ENCODE data around the gene LIME1.

- no peak for TF ChIP-seq EED (IDR thresholded peaks at IDR 0.05; ENCODE audit: low read depth)
- no peak for TF ChIP-seq POLR2A (IDR thresholded peaks at IDR 0.05; ENCODE audit: low read depth, low read length)
- TF ChIP-seq E2F4 (IDR thresholded peaks at IDR 0.05; ENCODE audit: low read depth, low read length) = no peak
- no peak for TF ChIP-seq CTCF (IDR thresholded peaks at IDR 0.05 in 2 of 3, conservative IDR thresholded peaks at IDR 0.05 in 1 of 3; ENCODE audit: control insufficient read depth in 2 of 3, extremely low read depth in 1 of 3, insufficient read depth in 1 of 3, low read depth in 3 of 3, low read length in 3 of 3)
- no peak for TF ChIP-seq GATAD2B (conservative IDR thresholded peaks at IDR 0.05; ENCODE audit: low read depth)
- TF ChIP-seq SP1 (IDR thresholded peaks at IDR 0.05; ENCODE audit: low read depth, low read length) = no peak
- no peak for TF ChIP-seq EP300 (IDR thresholded peaks at IDR 0.05; ENCODE audit: borderline replicate concordance in 1 of 2, control insufficient read depth in 1 of 2, low read depth in 2 of 2, low read length in 2 of 2)
- TF ChIP-seq POLR2AphosphoS5 (IDR thresholded peaks at IDR 0.05; ENCODE audit: low read length) = no peak
- no peak for TF ChIP-seq NRF1 (conservative IDR thresholded peaks at IDR 0.05; ENCODE audit: low read depth, low read length)
- no peak for TF ChIP-seq BACH1 (IDR thresholded peaks at IDR 0.05; ENCODE audit: borderline replicate concordance)
Observed at GRCh38 chr20:63693083-63693732, 43.3 kb upstream of the LIME1 start.

Data from GM12878 (cell line).